Panc1 (cell line): Measurements from ENCODE around the gene AQP5. TPM values are rescaled to one million over a fixed set of nuclear protein-coding genes. Genes with fewer than 3 reads are reported as not detected.

Source experiments
- ATAC-seq: fragments of 200-7000 bp; cut with Tn5 transposase; 2 replicates; pipeline ENCODE4 v1.9.1; 2020; ENCODE audit warnings: mild to moderate bottlenecking, moderate library complexity
- BruUV-seq: library from RNA; stranded (reverse); fragments of 400-500 nt; replicated peaks from 2 replicates; lab custom pipeline; 2021; lab: Mats Ljungman, UMichigan
- CTCF ChIA-PET: fragments of 300-600 bp; sonication (Branson Sonifier 250); formaldehyde crosslinking; loops from one replicate; lab custom pipeline; 2022; ENCODE audit warnings: antibody characterized with exemption; lab: Charles Lee
- POLR2A ChIA-PET: fragments of 300-600 bp; sonication (Branson Sonifier 250); formaldehyde crosslinking; loops from one replicate; lab custom pipeline; 2022; ENCODE audit warnings: antibody characterized with exemption; lab: Charles Lee
- DNase-seq: peaks from one replicate; pipeline ENCODE4 v3.0.0-alpha.2; 2010; ENCODE audit warnings: low read depth, low spot score
- H3K27ac ChIP-seq: 2 replicates; pipeline ENCODE4 v1.5.1; 2011; ENCODE audit warnings: mild to moderate bottlenecking, low read length, inconsistent platforms
- H3K27me3 ChIP-seq: fragments of 200-500 bp; sonication (Bioruptor generic); 2 replicates; pipeline ENCODE4 v1.6.0; 2014; ENCODE audit warnings: low read length, inconsistent platforms; ENCODE audit not compliant: control insufficient read depth, insufficient read depth
- H3K36me3 ChIP-seq: fragments of 200-500 bp; sonication (Bioruptor generic); 2 replicates; pipeline ENCODE4 v1.5.1; 2014; ENCODE audit warnings: inconsistent platforms, mild to moderate bottlenecking, low read length, moderate library complexity; ENCODE audit not compliant: control insufficient read depth, insufficient read depth
- H3K4me1 ChIP-seq: 2 replicates; pipeline ENCODE4 v1.5.1; 2011; ENCODE audit warnings: inconsistent platforms, mild to moderate bottlenecking, low read length, moderate library complexity; ENCODE audit not compliant: control insufficient read depth, insufficient read depth
- H3K4me3 ChIP-seq, 2 experiments: 2 replicates each; pipeline ENCODE4 v1.5.1; 2011 to 2012; ENCODE audit warnings: low read depth in 2 of 2, low read length in 2 of 2, mild to moderate bottlenecking in 2 of 2, inconsistent platforms in 1 of 2, moderate library complexity in 1 of 2
- H3K9me3 ChIP-seq: fragments of 200-500 bp; sonication (Bioruptor generic); 2 replicates; pipeline ENCODE4 v1.5.1; 2014; ENCODE audit warnings: low read depth, mild to moderate bottlenecking, inconsistent platforms, low read length, moderate library complexity; ENCODE audit not compliant: control insufficient read depth, insufficient read depth
- CTCF ChIP-seq: fragments of 450-650 bp; IDR thresholded peaks from 2 replicates; pipeline ENCODE4 v1.5.1; 2017; ENCODE audit warnings: mild to moderate bottlenecking
- POLR2AphosphoS5 ChIP-seq: IDR thresholded peaks from 2 replicates; pipeline ENCODE4 v1.6.1; 2012; ENCODE audit warnings: mild to moderate bottlenecking, low read depth, low read length, moderate library complexity
- REST ChIP-seq, 2 experiments: IDR thresholded peaks; 2 replicates each; pipeline ENCODE4 v1.6.1; 2011 to 2012; ENCODE audit warnings: low read depth in 2 of 2, control low read depth in 1 of 2, low read length in 1 of 2, mild to moderate bottlenecking in 1 of 2, moderate library complexity in 1 of 2; ENCODE audit not compliant: insufficient read depth in 1 of 2
- SIN3A ChIP-seq: IDR thresholded peaks from 2 replicates; pipeline ENCODE4 v1.6.1; 2012; ENCODE audit warnings: low read depth, mild to moderate bottlenecking, low read length, moderate library complexity, borderline replicate concordance; ENCODE audit not compliant: insufficient read depth
- TCF7L2 ChIP-seq: IDR thresholded peaks from 2 replicates; pipeline ENCODE4 v1.6.1; 2011; ENCODE audit warnings: mild to moderate bottlenecking, low read depth, low read length, inconsistent platforms
- in situ Hi-C: cut with HindIII; loops from 2 replicates; pipeline ENCODE4 v1.10.0; 2016; ENCODE audit warnings: low sequenced_read_pairs, low pct_unique_long_range_greater_than_20kb
- intact Hi-C: fragments of 100-400 bp; cut with micrococcal nuclease; formaldehyde crosslinking; loops from one replicate; pipeline ENCODE4 v1.10.0; 2022; ENCODE audit not compliant: unreplicated experiment
- total RNA-seq: library from RNA; stranded (reverse); gene quantifications from one replicate; pipeline ENCODE4 v1.2.1, GENCODE V29; 2021; ENCODE audit not compliant: unreplicated experiment

The AQP5 gene
- total RNA-seq, 1 experiment from 2014 or later: 0.72 TPM

GRCh38 chr12:49974677-49975317 is 13.1 kb downstream of the AQP5 start:
- H3K9me3 ChIP-seq: no peaks in the 10 kb centered on the region
- in situ Hi-C loops (no loop called here), intact Hi-C loops (no loop called here)
- H3K27me3 ChIP-seq: no peaks in the 10 kb centered on the region
- CTCF ChIA-PET: interaction anchor here (0.5 to 1.0 kb wide), 4 partner anchors 64 to 108 kb away, joined by 3 to 13 read pairs (median 4); no protein-coding TSS in a partner anchor
- TF ChIP-seq REST (IDR thresholded peaks at IDR 0.05; ENCODE audit: insufficient read depth in 1 of 2, low read depth in 2 of 2, low read length in 1 of 2) (no peak), CTCF (no peak), POLR2AphosphoS5 (no peak), TCF7L2 (no peak), SIN3A (no peak)
- no TSS peak for BruUV-seq
- DNase-seq: no peak
- no peak overlapping the region for H3K27ac ChIP-seq
- peaks cover 17% of the 10 kb centered on the region; the same call in 1 of the 2 replicates for H3K4me1 ChIP-seq
- ATAC-seq: no peak
- H3K4me3 ChIP-seq: no peak overlapping the region
- POLR2A ChIA-PET: no interaction called here
- no peaks in the 10 kb centered on the region for H3K36me3 ChIP-seq

GRCh38 chr12:49975318-49975761 is 13.7 kb downstream of the AQP5 start:
- no TSS peak for BruUV-seq
- Histone ChIP-seq H3K4me1 (peaks cover 17% of the 10 kb centered on the region; the same call in 1 of the 2 replicates), H3K4me3 (no peak overlapping the region), H3K9me3 (no peaks in the 10 kb centered on the region), H3K27me3 (no peaks in the 10 kb centered on the region), H3K36me3 (no peaks in the 10 kb centered on the region), H3K27ac (no peak overlapping the region)
- TF ChIP-seq REST (IDR thresholded peaks at IDR 0.05; ENCODE audit: insufficient read depth in 1 of 2, low read depth in 2 of 2, low read length in 1 of 2) (no peak), CTCF (no peak), POLR2AphosphoS5 (no peak), TCF7L2 (no peak), SIN3A (no peak)
- intact Hi-C loops: no loop called here
- DNase-seq (no peak), ATAC-seq (no peak)
- in situ Hi-C loops: no loop called here
- ChIA-PET CTCF (no interaction called here), POLR2A (no interaction called here)
